Neural progenitor cell (in vitro differentiated cells): ENCODE measurements around the gene TBPL1.

Experiments used
- CTCF ChIP-seq: fragments of 200-600 bp; sonication (generic); IDR thresholded peaks from 2 replicates; pipeline ENCODE4 v1.5.1; 2017; ENCODE audit warnings: antibody characterized with exemption, mild to moderate bottlenecking
- EZH2 ChIP-seq: fragments of 200-600 bp; sonication (generic); IDR thresholded peaks from 2 replicates; pipeline ENCODE4 v1.6.1; 2017; ENCODE audit warnings: antibody characterized with exemption, mild to moderate bottlenecking, moderate library complexity
- EZH2phosphoT487 ChIP-seq: fragments of 200-600 bp; sonication (generic); IDR thresholded peaks from 2 replicates; pipeline ENCODE4 v1.6.1; 2017; ENCODE audit warnings: antibody characterized with exemption

GRCh38 chr6:133917781-133918180 is 35.2 kb upstream of the TBPL1 start:
- TF ChIP-seq CTCF: no peak
- no peak for TF ChIP-seq EZH2phosphoT487
- no peak for TF ChIP-seq EZH2
